Mesothelial cell of epicardium (in vitro differentiated cells): ENCODE results near the gene SLC34A1. TPM values are rescaled to one million over a fixed set of nuclear protein-coding genes. Genes with fewer than 3 reads are reported as not detected.
A peak's percentile ranks its signal among the peaks of the same experiment; 100 is the strongest.
"Not testable (repeated sequence)": the region's sequence is repeated elsewhere in the genome, so short reads cannot be mapped to it uniquely, and the experiment has no call there.

Source experiments
- DNase-seq, 2 experiments: peaks; one replicate each; pipeline ENCODE4 v3.0.0; 2021; ENCODE audit warnings: low spot score in 2 of 2; ENCODE audit not compliant: unreplicated experiment in 2 of 2
- H3K27ac Mint-ChIP-seq: 2 replicates; pipeline ENCODE4 v1.8.0; 2021; ENCODE audit warnings: mixed read lengths
- H3K27me3 Mint-ChIP-seq: 2 replicates; pipeline ENCODE4 v1.8.0; 2021; ENCODE audit warnings: low read depth, mixed read lengths
- H3K36me3 Mint-ChIP-seq: 2 replicates; pipeline ENCODE4 v1.8.0; 2021; ENCODE audit warnings: mixed read lengths
- H3K4me1 Mint-ChIP-seq: 2 replicates; pipeline ENCODE4 v1.8.0; 2021; ENCODE audit warnings: mixed read lengths
- H3K4me3 Mint-ChIP-seq: 2 replicates; pipeline ENCODE4 v1.8.0; 2021; ENCODE audit warnings: mild to moderate bottlenecking, moderate library complexity, mixed read lengths
- H3K9me3 Mint-ChIP-seq: 2 replicates; pipeline ENCODE4 v1.8.0; 2021; ENCODE audit warnings: mixed read lengths
- CTCF ChIP-seq: fragments of 200-600 bp; sonication (generic); IDR thresholded peaks from one replicate; pipeline ENCODE4 v1.5.0; 2021; ENCODE audit warnings: antibody characterized with exemption; ENCODE audit not compliant: unreplicated experiment
- total RNA-seq: library from RNA; stranded (reverse); gene quantifications from 3 replicates; pipeline ENCODE4 v1.2.1, GENCODE V29; 2021

SLC34A1 gene
- total RNA-seq, 1 donor from 2014 or later: not detected

GRCh38 chr5:177359451-177359851 is 24.8 kb upstream of the SLC34A1 start:
- peaks cover 10% of the 10 kb centered on the region for H3K4me1 Mint-ChIP-seq
- H3K27me3 Mint-ChIP-seq: peaks cover 28% of the 10 kb centered on the region
- H3K9me3 Mint-ChIP-seq: peaks cover 8% of the 10 kb centered on the region
- no peaks in the 10 kb centered on the region for H3K36me3 Mint-ChIP-seq
- TF ChIP-seq CTCF: no peak
- no peak overlapping the region for H3K4me3 Mint-ChIP-seq
- DNase-seq: no peak
- no peak overlapping the region for H3K27ac Mint-ChIP-seq

- peaks cover 24% of the 10 kb centered on the region for H3K27me3 Mint-ChIP-seq
- DNase-seq: no peak
- peaks cover 10% of the 10 kb centered on the region for H3K4me1 Mint-ChIP-seq
- no peak for TF ChIP-seq CTCF
- H3K9me3 Mint-ChIP-seq: peaks cover 4% of the 10 kb centered on the region
- H3K4me3 Mint-ChIP-seq: no peak overlapping the region
- no peak overlapping the region for H3K27ac Mint-ChIP-seq
- no peaks in the 10 kb centered on the region for H3K36me3 Mint-ChIP-seq
Measured at GRCh38 chr5:177359860-177360259, 24.4 kb upstream of the SLC34A1 start.

- not testable (repeated sequence) for H3K4me3 Mint-ChIP-seq, DNase-seq
Measured at GRCh38 chr5:177360740-177361139, 23.5 kb upstream of the SLC34A1 start.

GRCh38 chr5:177361418-177362291 is 22.6 kb upstream of the SLC34A1 start:
- Mint-ChIP-seq H3K4me3 (peak overlapping the region; percentile 77), H3K27ac (no peak overlapping the region), H3K36me3 (no peaks in the 10 kb centered on the region), H3K27me3 (peaks cover 10% of the 10 kb centered on the region), H3K4me1 (peaks cover 19% of the 10 kb centered on the region), H3K9me3 (no peaks in the 10 kb centered on the region)
- DNase-seq: no peak
- no peak for TF ChIP-seq CTCF

More at GRCh38 chr5:177360740-177361139, 23.5 kb upstream of the SLC34A1 start:
- not testable (repeated sequence) for H3K27ac Mint-ChIP-seq, H3K9me3 Mint-ChIP-seq, H3K36me3 Mint-ChIP-seq
- peaks cover 13% of the 10 kb centered on the region for H3K4me1 Mint-ChIP-seq
- H3K27me3 Mint-ChIP-seq: peaks cover 20% of the 10 kb centered on the region

GRCh38 chr5:177362292-177362609 is 22.0 kb upstream of the SLC34A1 start:
- H3K4me1 Mint-ChIP-seq: peaks cover 23% of the 10 kb centered on the region
- DNase-seq: no peak
- H3K27ac Mint-ChIP-seq: no peak overlapping the region
- no peak for TF ChIP-seq CTCF
- H3K4me3 Mint-ChIP-seq: peak overlapping the region; percentile 77
- peaks cover 5% of the 10 kb centered on the region for H3K27me3 Mint-ChIP-seq
- H3K36me3 Mint-ChIP-seq: no peaks in the 10 kb centered on the region
- no peaks in the 10 kb centered on the region for H3K9me3 Mint-ChIP-seq

- H3K27ac Mint-ChIP-seq: peak overlapping the region; percentile 25
- H3K4me3 Mint-ChIP-seq: peak overlapping the region; percentile 77
- no peaks in the 10 kb centered on the region for H3K9me3 Mint-ChIP-seq
- peak in 1 of 2 experiments; percentile 63 for DNase-seq
- H3K36me3 Mint-ChIP-seq: no peaks in the 10 kb centered on the region
- H3K4me1 Mint-ChIP-seq: peaks cover 23% of the 10 kb centered on the region
- peaks cover 4% of the 10 kb centered on the region for H3K27me3 Mint-ChIP-seq
- no peak for TF ChIP-seq CTCF
Measured at GRCh38 chr5:177362610-177363507, 21.4 kb upstream of the SLC34A1 start.
